ENCODE data around the gene NCOR1.

NCOR1 gene

DNA sequence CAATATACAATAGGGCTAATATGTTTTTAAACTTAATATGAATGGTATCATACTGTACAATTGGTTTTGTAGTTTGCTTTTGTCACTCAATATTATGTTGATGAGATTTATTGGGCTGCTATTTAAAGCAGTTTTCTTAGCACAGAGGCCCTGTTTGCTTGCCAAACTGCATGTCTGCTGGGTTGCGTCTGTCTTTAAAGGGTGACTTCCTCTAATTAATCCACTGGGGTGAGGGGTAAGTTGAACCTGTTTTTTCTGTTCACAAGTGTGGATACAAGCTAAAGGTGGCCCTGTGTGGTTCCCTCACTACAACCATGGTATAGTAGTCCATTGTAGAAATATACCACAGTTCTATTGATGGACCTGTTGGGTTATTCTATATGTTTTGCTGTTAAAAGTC is 196.0 kb downstream of the NCOR1 start:
- DNase-seq = no peak

DNA sequence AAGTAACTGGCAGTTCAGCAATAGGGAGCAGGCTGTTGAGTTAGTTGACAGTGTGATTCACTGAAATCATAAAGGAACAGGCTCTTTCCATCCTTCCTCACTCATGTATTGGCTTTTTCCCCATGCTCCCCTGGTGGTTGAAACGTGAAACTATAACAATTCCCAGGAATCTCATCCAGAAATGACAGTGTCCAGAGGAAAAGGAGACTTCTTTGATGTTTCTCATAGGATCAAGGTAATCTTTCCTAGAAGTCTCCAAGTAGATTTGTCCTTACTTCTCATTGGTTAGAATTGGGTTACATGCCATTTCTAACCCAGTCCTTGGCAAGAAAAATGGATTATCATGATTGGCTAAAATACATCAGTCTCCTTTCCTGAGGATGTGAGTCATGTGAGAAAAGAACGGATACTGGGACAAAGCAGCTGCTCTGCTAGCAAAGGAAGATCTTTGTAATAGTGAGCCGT is 201.4 kb downstream of the NCOR1 start:
- DNase-seq = peak; percentile 87

DNA sequence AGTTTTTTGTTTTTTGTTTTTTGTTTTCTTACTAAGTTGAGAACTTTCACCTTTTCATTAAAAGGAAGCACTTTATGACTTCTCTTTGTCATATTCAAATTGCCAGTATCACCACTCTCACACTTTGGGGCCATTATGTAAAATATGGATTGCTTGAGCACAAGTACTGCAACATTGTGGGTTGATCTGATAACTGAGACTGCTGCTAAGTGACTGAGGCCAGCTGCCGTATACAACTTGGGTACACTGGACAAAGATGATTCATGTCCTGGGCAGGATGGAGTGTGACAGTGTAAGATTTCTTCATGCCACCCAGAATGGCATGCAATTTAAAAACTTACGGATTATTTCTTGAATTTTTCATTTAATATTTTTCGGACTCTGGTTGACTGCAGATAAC is 207.9 kb downstream of the NCOR1 start:
- DNase-seq = no peak

DNA sequence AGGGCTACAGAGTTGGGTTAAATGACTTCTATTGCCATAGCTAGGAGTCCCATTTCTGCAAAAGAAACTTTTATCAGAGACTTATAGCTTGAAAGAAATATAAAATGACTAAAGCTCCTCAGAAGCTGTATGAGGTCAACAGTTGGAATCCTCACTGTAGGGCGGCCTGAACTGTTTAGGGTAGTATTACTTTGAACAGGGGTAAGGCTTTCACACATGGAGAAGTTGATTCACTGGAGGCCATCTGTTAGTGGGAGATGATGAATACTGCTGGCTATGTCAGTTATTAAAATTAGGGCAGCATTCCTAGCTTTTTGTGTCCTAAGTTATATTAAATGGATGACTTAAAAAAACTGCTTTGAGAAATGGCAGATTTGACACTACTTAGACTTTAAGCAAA is 209.7 kb downstream of the NCOR1 start:
- no peak for DNase-seq

DNA sequence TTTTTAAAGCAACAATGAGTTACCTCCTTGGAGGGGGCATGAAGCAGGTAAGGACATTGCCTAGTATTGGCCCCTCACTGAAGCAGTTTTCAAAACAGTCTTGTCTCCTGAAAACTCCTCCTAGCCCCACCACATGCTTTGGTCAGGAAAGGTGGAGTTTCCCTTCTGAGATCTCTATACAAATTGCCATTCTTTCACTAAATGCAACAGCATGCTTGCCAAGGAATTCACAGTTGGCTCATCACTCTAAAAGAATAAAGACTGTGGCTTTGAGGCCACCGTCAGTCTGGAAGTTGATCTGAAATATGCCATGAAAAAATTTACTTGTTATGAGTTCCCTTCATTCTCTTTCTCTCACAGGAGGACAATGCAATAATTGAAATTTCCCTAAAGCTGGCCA is 211.5 kb downstream of the NCOR1 start:
- DNase-seq = no peak

DNA sequence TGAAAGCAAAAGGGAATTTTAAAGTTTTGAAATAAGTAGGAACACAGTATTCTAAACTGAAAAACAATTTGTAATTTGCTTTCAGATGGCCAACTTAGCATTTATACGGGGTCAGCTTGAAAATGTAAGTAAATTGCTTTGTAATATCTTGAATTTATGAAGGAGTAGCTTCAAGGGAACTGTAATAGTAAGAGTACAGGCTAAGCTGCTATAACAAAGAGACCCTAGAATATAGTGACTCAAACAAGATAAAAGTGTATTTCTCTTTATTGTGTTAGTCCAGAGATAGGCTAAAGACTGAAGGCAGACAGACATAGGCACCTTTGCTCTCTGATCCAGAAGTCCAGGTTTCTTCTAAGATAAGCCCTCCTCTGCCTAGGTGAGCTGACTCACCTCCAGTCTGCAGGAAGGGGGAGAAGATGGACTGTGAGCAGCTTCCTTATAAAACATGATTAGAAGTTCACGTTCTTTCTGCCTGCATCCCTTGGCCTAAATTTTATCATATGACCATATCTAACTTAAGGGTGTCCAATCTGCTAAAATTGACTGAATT is 212.6 kb downstream of the NCOR1 start:
- no peak for DNase-seq

DNA sequence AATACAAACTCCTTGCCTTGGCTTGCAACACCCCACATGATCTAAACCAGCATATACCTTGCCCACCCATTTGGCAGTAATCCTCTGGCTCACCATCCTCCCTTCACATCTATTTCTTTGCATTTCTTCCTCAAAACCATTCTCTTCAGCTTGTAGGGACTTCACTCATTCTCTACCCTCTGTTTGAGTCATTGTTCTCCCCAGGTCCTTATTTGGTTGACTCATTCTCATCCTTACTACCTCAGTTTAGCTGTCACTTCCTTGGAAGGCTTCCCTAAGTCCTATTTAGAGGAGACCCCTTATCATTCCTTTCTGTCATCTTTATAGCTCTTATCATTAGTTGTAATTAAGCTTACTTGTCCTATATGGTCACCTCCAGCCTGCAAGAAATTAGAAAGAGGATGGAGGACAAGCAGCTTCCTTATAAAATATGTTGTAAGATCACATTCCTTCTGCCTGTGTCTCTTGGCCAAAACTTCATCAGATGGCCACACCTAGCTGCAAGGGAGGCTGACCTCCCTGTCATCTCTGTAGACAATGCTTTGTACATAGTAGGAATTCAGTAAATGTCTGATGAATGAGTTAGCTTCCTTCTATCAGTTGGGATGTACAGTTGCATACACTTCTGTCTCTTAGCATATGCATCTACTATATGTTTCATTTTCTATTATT is 214.0 kb downstream of the NCOR1 start:
- peak; percentile 11 for DNase-seq

DNA sequence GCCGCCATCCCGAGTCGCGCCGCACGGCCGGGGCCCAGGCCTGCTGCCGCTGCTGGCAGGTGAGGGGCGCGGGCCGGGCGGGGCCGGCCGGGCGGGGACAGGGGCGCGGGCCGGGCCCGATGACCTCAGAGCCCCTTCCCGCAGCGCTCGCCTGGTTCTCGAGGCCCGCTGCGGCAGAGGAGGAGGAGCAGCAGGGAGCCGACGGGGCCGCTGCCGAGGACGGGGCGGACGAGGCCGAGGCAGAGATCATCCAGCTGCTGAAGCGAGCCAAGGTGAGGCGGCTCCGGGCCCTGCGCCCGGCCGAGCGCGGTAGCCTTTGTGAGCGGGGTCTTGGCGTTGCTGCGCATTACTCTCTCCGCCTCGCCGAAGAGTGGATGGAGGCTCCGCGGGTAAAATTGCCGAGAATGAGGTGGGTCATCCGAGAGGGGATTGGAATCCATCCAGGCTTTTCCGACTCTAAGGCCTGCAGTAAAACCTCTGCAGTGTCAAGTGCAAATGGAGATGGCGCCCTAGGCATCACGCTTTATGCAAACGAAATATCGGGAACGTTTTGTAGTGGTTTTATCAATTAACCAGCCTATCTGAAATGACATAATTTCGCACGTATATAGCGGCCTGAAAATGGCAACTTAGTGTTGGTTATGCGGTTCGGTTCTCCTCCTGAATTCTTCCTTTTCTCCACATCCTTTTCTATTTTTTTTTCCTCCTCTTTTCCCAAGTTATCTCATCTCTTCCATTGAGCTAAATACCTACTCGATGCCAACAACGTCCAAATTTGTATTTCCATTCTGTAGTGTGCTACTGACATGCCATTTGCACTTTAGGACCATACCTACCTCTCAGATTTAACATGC is 215.1 kb downstream of the NCOR1 start:
- DNase-seq = peak; percentile 24

DNA sequence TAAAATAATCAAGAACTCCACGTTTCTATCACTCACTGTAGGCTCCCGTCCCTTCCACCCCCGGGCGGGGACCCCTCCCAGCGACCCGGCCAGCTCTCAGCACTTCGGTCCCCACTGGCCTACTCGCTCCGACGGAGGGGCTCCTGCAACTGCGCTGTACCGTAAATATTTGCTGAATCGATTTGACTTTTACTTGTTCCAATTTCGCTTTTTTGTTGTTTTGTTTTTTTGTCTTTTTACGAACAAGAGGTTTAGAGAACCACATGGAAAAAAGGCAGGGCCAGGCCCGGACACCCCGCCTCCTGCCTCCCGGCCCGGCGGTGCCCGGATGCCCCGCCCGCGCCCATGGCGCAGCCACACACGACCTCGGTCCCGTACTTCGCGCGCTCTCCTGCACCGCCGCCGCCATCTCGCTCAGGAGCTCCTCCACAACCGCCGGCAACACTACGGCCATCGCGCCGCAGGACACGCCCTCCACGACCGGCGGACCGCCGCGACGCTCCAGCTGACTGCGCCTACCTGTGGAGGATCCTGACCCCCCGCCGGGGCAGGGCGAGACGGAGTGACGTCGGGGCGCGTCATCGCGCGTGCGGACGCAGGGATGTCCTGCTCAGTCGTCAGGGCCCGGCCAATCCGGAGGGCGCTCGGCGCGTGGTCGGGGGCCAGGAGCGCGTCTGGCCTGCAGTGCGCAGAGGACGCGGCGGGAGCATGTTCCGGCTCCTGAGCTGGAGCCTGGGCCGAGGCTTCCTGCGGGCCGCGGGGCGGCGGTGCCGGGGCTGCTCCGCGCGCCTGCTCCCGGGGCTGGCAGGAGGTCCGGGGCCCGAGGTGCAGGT is 216.0 kb downstream of the NCOR1 start, which contains the start of the genes TTC19 and ZSWIM7:
Gene TTC19, plus strand, starts transcription at position 684 of the 833 bp plus-strand sequence. Its CDS starts 25 bp downstream, at position 709.
Gene ZSWIM7, minus strand, starts transcription at position 564 of the 833 bp plus-strand sequence. Its CDS starts 110 bp downstream, at position 454.
- DNase-seq = peak; percentile 91

DNA sequence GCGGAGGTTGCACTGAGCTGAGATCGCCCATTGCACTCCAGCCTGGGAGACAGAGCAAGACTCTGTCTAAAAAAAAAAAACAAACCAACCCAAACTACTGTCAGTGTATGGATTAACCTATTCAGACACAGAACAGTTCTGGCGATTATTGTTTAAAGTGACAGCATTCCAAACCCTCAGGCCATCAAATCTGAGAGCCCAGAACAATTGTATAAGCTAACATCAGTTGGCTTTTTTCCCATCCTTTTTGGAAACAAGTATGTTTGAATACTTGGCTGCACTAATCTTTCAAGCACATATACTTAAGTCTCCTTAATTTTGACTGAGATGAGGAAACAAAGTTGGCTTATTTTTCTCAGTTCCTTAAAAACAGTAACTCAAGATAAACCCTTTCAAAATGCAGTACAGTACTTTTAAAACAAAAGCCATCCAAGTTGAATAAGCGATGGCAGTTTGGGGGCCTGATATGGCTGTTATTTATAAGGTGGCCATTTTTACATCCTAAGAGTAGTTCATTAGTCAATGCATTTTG is 217.2 kb downstream of the NCOR1 start:
- DNase-seq = no peak

DNA sequence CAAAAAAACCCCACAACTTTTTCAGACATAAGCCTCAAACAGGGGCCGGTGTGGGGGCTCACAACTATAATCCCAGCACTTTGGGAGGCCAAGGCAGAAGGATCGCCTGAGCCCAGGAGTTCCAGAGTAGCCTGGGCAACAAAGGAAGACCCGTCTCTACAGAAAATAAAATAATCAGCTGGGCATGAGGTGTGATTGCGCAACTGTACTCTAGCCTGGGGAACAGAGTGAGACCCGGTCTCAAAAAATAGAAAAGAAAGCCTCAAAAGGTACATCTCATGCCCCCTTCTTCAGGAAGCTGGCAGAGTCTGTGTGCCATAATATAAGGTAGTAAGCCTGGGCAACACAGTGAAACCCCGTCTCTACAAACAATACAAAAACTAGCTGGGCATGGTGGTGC is 219.0 kb downstream of the NCOR1 start:
- DNase-seq = no peak

DNA sequence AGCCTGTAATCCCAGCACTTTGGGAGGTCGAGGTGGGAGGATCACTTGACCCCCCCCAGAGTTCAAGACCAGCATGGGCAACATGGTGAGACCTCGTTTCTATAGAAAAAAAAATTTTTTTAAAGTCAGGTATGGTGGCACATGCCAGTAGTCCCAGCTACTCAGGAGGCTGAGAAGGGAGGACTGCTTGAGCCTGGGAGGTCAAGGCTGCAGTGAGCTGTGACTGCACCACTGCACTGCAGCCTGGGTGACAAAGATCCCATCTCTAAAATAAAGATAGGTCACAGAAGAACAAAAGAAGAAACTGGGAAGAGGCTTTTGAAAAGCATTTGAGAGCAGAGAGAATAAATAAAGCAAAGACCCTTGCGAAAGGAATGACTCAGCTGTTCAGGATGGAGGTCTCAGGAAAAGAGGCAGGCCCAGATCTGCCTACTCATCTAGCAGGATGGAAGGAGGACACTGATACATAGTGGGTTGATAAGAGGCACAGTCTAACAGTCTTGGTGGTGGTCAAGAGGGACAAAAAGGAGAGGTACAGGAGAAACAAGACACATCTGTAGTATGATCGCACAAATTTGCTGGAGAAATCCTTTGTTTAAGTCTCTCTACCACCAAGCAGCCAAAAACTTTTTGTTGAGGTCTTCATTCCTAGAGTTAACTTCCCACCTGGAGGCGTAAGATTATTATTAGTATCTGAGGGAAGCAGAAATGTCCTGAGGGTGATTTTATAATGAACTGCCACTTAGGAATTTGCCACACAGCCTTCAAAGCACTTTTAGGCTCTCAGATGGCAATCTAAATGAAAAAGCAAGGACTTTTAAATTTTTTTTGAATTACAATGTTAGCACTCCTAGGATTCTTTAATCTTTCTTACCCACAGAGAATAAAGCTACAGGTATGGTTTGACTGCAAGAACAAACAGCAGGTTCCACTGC is 233.4 kb downstream of the NCOR1 start:
- DNase-seq = peak; percentile 75

DNA sequence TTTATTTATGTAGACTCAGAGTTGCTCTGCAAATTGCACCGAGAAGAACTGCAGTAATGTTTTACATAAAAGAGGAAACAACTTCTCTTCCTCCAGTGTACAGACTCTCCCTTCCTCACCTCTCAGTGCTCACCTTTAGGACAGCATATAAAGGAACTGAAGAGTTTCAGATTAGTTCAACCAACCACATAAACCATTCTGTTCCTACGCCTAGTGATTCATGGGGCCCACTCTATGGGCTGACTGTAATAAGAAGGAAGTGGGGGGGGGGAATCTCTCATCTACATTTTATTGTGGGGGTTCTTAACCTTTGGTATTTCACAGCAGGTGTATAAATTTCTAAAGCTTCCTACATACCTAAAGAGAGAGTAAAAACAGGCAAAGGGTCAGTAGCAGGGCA is 234.1 kb downstream of the NCOR1 start:
- no peak for DNase-seq
